Activated naive CD8-positive, alpha-beta T cell treated with anti-CD3 and anti-CD28 coated beads for 36 hours (primary cell): ENCODE measurements around the gene SPECC1. TPM values are rescaled to one million over a fixed set of nuclear protein-coding genes. Genes with fewer than 3 reads are reported as not detected.
"Not testable (repeated sequence)": the region's sequence is repeated elsewhere in the genome, so short reads cannot be mapped to it uniquely, and the experiment has no call there.

Experiments used
- DNase-seq: peaks from one replicate; pipeline ENCODE4 v3.0.0; 2021
- H3K27ac Mint-ChIP-seq: one replicate; pipeline ENCODE4 v1.8.0; 2022; ENCODE audit warnings: mild to moderate bottlenecking, moderate library complexity, mixed read lengths
- H3K27me3 Mint-ChIP-seq: one replicate; pipeline ENCODE4 v1.8.0; 2022; ENCODE audit warnings: mild to moderate bottlenecking, mixed read lengths
- H3K36me3 Mint-ChIP-seq: one replicate; pipeline ENCODE4 v1.8.0; 2021; ENCODE audit warnings: mild to moderate bottlenecking, mixed read lengths
- H3K4me1 Mint-ChIP-seq: one replicate; pipeline ENCODE4 v1.8.0; 2021; ENCODE audit warnings: mixed read lengths
- H3K4me3 Mint-ChIP-seq: one replicate; pipeline ENCODE4 v1.8.0; 2022; ENCODE audit warnings: mild to moderate bottlenecking, moderate library complexity, mixed read lengths
- H3K9me3 Mint-ChIP-seq: one replicate; pipeline ENCODE4 v1.8.0; 2022; ENCODE audit warnings: mixed read lengths
- total RNA-seq, 2 experiments: library from RNA; stranded (reverse); gene quantifications; one replicate each; pipeline ENCODE4 v1.2.3, GENCODE V29; 2021

The SPECC1 gene
- total RNA-seq, 2 experiments from 2014 or later = 6.6 to 7.3 TPM

- Mint-ChIP-seq H3K27ac (no peak overlapping the region), H3K36me3 (no peaks in the 10 kb centered on the region), H3K9me3 (no peaks in the 10 kb centered on the region), H3K4me3 (no peak overlapping the region), H3K27me3 (peaks cover 4% of the 10 kb centered on the region), H3K4me1 (no peaks in the 10 kb centered on the region)
- no peak for DNase-seq
Measured at GRCh38 chr17:20179041-20179440, 169.9 kb downstream of the SPECC1 start.

GRCh38 chr17:20180661-20181060 lies 171.5 kb downstream of the SPECC1 start:
- H3K4me1 Mint-ChIP-seq = no peaks in the 10 kb centered on the region
- H3K36me3 Mint-ChIP-seq = no peaks in the 10 kb centered on the region
- H3K27ac Mint-ChIP-seq = no peak overlapping the region

DNA sequence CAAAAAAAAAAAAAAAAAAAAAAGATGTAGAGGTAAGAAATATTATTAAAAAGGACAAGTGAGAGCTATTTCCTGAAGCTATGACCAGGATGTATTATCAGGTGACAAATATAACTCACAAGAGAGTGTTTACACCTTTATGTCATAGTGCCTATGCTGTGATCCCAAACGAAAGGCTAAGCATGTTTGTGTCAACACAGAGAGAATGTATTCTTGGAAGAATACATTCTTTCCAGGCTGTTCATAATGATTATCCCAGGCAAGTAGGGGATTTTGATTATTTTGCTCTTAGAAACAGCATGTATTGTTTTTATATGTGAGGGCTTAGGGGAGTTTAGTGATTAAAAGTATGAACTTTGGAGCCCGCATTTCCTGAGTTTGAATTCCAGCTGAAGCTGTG lies 175.0 kb downstream of the SPECC1 start:
- no peaks in the 10 kb centered on the region for H3K9me3 Mint-ChIP-seq
- DNase-seq = no peak
- H3K27me3 Mint-ChIP-seq = peaks cover 4% of the 10 kb centered on the region
- H3K4me3 Mint-ChIP-seq = no peak overlapping the region
- H3K36me3 Mint-ChIP-seq = no peaks in the 10 kb centered on the region
- H3K27ac Mint-ChIP-seq = no peak overlapping the region
- H3K4me1 Mint-ChIP-seq = no peaks in the 10 kb centered on the region

More at GRCh38 chr17:20180661-20181060, 171.5 kb downstream of the SPECC1 start:
- no peaks in the 10 kb centered on the region for H3K9me3 Mint-ChIP-seq
- DNase-seq = no peak
- peaks cover 4% of the 10 kb centered on the region for H3K27me3 Mint-ChIP-seq
- no peak overlapping the region for H3K4me3 Mint-ChIP-seq

GRCh38 chr17:20184977-20185619 lies 175.9 kb downstream of the SPECC1 start:
- Mint-ChIP-seq H3K36me3 (no peaks in the 10 kb centered on the region), H3K27me3 (peaks cover under 1% of the 10 kb centered on the region), H3K4me1 (peaks cover 3% of the 10 kb centered on the region), H3K4me3 (no peak overlapping the region), H3K9me3 (no peaks in the 10 kb centered on the region), H3K27ac (no peak overlapping the region)
- no peak for DNase-seq

DNA sequence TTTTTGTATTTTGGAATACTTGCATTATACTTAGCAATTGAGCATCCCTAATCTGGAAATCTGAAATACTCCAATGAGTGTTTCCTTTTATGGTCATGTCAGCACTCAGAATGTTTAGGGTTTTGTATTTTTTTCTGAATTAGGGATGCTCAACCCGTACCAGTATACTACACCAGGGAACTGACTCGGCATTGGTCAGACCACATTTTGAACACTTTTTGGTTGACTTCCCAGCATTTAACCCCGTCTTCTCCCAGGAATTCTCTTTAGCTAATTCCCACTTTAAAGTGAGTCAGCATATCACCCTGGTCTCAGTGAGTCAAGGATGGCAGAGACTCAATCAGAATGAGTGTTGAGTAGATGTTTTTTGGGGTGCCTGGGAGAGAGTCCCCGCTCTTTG lies 177.9 kb downstream of the SPECC1 start:
- Mint-ChIP-seq H3K36me3 (no peaks in the 10 kb centered on the region), H3K27ac (no peak overlapping the region), H3K9me3 (no peaks in the 10 kb centered on the region), H3K27me3 (no peaks in the 10 kb centered on the region), H3K4me1 (peaks cover 3% of the 10 kb centered on the region), H3K4me3 (no peak overlapping the region)
- DNase-seq = no peak

- H3K9me3 Mint-ChIP-seq = no peaks in the 10 kb centered on the region
- H3K27me3 Mint-ChIP-seq = no peaks in the 10 kb centered on the region
- no peak overlapping the region for H3K4me3 Mint-ChIP-seq
- peaks cover 3% of the 10 kb centered on the region for H3K4me1 Mint-ChIP-seq
- no peak overlapping the region for H3K27ac Mint-ChIP-seq
- no peaks in the 10 kb centered on the region for H3K36me3 Mint-ChIP-seq
- no peak for DNase-seq
Measured at GRCh38 chr17:20189302-20189701, 180.1 kb downstream of the SPECC1 start.

DNA sequence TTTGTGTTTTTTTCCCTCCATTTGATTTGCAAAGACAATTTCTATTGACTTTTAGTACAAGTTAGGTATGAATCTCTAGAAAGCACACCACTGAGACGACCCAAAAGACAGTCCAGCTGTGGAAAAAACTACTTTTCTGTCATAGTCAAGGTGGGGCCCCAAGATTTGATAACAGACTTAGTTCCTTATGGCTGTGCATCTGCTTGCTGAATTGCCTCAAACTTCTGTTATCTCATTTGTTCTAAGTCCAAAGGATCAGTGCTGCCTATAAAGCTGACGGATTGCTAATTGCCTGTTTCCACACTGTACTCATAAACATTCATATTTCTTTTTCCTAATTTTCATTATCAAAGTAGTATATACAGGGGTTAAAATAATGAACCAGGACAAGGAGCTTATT lies 180.8 kb downstream of the SPECC1 start:
- no peaks in the 10 kb centered on the region for H3K27me3 Mint-ChIP-seq
- no peak for DNase-seq
- no peak overlapping the region for H3K27ac Mint-ChIP-seq
- H3K36me3 Mint-ChIP-seq = no peaks in the 10 kb centered on the region
- H3K4me1 Mint-ChIP-seq = peaks cover 3% of the 10 kb centered on the region
- H3K4me3 Mint-ChIP-seq = no peak overlapping the region
- no peaks in the 10 kb centered on the region for H3K9me3 Mint-ChIP-seq

DNA sequence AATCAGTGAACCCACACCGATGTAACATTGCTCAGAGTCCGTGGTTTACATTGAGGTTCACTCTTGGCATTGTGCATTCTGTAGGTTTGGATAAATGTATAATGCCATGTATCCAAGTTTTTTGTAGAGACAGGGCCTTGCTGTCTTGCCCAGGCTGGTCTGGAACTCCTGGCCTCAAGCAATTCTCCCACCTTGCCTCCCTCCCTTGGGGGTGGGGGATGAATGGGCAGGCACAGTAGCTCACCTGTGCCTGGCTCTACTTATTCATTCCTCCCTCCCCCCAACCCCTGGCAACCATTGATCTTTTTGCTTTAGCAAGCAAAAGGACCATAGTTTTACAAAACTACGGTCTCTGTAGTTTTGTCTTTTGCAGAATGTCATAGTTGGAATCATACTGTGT lies 181.4 kb downstream of the SPECC1 start:
- peaks cover 3% of the 10 kb centered on the region for H3K4me1 Mint-ChIP-seq
- H3K9me3 Mint-ChIP-seq = no peaks in the 10 kb centered on the region
- no peak overlapping the region for H3K4me3 Mint-ChIP-seq
- no peaks in the 10 kb centered on the region for H3K27me3 Mint-ChIP-seq
- no peak for DNase-seq
- H3K36me3 Mint-ChIP-seq = no peaks in the 10 kb centered on the region
- H3K27ac Mint-ChIP-seq = no peak overlapping the region

DNA sequence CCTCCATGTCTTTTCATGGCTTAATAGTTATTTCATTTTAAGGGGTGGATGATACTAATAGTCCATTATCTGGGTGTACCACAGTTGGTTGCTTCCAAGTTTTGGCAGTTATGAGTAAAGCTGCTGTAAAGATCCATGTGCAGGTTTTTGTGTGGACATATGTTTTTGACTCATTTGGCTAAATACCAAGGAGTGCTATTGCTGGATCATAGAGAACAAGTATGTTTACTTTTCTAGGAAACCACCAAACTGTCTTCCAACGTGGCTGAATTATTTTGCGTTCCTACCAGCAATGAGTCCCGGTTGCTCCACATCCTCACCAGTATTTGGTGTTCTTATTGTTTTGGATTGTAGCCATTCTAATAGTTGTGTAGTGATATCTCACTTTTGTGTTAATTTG lies 181.9 kb downstream of the SPECC1 start:
- no peaks in the 10 kb centered on the region for H3K36me3 Mint-ChIP-seq
- no peak for DNase-seq
- H3K27me3 Mint-ChIP-seq = no peaks in the 10 kb centered on the region
- peaks cover 2% of the 10 kb centered on the region for H3K9me3 Mint-ChIP-seq
- H3K4me3 Mint-ChIP-seq = no peak overlapping the region
- no peak overlapping the region for H3K27ac Mint-ChIP-seq
- peaks cover 3% of the 10 kb centered on the region for H3K4me1 Mint-ChIP-seq

- not testable (repeated sequence) for H3K27me3 Mint-ChIP-seq, H3K9me3 Mint-ChIP-seq, DNase-seq, H3K4me3 Mint-ChIP-seq, H3K4me1 Mint-ChIP-seq, H3K36me3 Mint-ChIP-seq, H3K27ac Mint-ChIP-seq
Measured at GRCh38 chr17:20196286-20196685, 187.1 kb downstream of the SPECC1 start.

DNA sequence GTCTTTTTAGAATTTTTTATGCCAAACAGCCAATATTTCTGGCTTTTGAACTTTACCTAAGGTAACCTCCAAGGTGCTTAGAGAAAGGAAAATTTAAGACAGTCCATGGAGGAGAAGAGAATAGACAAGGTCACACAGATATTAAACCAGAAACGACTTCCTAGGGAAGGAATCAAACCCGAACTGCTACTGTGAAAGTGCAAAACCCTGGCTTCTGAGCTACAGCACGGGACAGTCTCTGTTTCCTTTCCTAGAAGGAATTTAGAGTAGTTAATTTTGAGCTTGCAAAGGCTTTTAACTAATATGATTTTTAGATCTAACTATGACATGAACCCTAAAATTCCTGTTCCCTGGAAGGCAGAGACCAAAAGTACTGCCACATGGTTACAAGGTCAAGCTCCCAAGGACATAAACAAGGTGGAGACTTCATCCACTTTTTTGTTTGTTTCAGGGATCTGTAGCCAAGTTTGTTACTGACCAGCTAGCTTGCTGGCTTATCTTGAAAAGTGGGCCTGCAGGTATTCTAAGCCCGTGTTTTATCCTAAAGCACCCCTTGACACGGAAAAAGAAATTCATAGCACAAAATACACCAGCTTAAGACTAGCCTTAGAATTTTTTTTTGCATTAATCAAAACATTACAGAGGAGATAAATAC lies 188.2 kb downstream of the SPECC1 start:
- Mint-ChIP-seq H3K4me1 (no peaks in the 10 kb centered on the region), H3K27me3 (no peaks in the 10 kb centered on the region), H3K4me3 (no peak overlapping the region), H3K36me3 (peaks cover 3% of the 10 kb centered on the region), H3K9me3 (peaks cover 5% of the 10 kb centered on the region), H3K27ac (no peak overlapping the region)
- no peak for DNase-seq

- Mint-ChIP-seq H3K9me3 (peaks cover 5% of the 10 kb centered on the region), H3K36me3 (peaks cover 3% of the 10 kb centered on the region), H3K27ac (no peak overlapping the region), H3K4me3 (no peak overlapping the region), H3K4me1 (peaks cover 3% of the 10 kb centered on the region), H3K27me3 (no peaks in the 10 kb centered on the region)
- no peak for DNase-seq
Measured at GRCh38 chr17:20200016-20200795, 191.0 kb downstream of the SPECC1 start.

DNA sequence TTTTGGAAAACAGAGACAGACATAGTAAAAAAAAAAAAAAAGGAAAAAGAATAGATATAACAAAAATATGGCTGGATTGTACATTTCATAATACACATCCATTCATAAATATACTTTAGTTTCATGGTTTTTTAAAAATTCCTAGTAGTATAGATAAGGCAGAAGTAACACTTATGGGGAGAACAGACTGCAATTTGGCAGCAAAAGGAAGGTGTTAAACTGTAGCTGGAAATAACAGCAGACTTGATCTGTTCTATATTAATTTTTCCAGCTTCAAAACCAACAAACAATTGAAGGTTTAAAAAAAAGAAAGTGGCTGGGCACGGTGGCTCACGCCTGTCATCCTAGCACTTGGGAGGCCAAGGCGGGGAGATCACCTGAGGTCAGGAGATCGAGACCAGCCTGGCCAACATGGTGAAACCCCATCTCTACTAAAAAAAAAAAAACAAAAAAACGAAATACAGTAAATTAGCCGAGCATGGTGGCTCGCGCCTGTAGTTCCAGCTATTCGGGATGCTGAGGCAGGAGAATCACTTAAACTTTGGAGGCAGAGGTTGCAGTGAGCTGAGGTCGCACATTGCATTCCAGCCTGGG lies 191.8 kb downstream of the SPECC1 start:
- no peaks in the 10 kb centered on the region for H3K27me3 Mint-ChIP-seq
- H3K36me3 Mint-ChIP-seq = peaks cover 4% of the 10 kb centered on the region
- H3K4me3 Mint-ChIP-seq = no peak overlapping the region
- no peak for DNase-seq
- H3K27ac Mint-ChIP-seq = no peak overlapping the region
- H3K9me3 Mint-ChIP-seq = peaks cover 4% of the 10 kb centered on the region
- H3K4me1 Mint-ChIP-seq = peaks cover 9% of the 10 kb centered on the region

DNA sequence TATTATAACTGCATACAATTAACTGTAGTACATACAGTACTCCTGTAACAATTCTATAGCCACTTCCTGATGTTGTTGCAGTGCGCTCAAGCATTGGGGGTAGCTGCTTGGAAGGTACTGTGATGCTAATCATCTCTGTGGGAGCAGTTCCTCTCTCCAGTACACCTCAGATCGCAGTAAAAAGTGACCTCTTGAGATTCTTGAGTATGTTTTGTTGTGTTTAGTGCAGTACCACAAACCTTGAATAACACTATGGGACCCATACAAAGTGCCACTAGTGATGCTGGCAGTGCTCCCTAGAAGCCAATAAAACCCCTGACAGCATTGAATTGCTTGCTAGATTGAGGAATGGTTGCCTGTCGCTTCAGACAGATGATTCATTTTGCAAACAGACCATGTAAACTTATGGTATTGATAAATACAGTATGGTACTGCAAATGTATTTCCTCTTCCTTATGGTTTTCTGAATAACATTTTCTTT lies 193.0 kb downstream of the SPECC1 start:
- peaks cover 20% of the 10 kb centered on the region for H3K4me1 Mint-ChIP-seq
- no peak for DNase-seq
- no peaks in the 10 kb centered on the region for H3K27me3 Mint-ChIP-seq
- H3K36me3 Mint-ChIP-seq = peaks cover 4% of the 10 kb centered on the region
- H3K9me3 Mint-ChIP-seq = peaks cover 2% of the 10 kb centered on the region
- no peak overlapping the region for H3K4me3 Mint-ChIP-seq
- H3K27ac Mint-ChIP-seq = no peak overlapping the region

GRCh38 chr17:20203018-20203417 lies 193.9 kb downstream of the SPECC1 start:
- peaks cover 4% of the 10 kb centered on the region for H3K36me3 Mint-ChIP-seq
- H3K27ac Mint-ChIP-seq = no peak overlapping the region
- peaks cover 21% of the 10 kb centered on the region for H3K4me1 Mint-ChIP-seq
- H3K9me3 Mint-ChIP-seq = peaks cover 2% of the 10 kb centered on the region
- no peak overlapping the region for H3K4me3 Mint-ChIP-seq
- H3K27me3 Mint-ChIP-seq = no peaks in the 10 kb centered on the region
- DNase-seq = no peak
